ENCODE measurements around the gene CDHR1.

CDHR1 gene

GRCh38 chr10:84156009-84156408 is 38.3 kb upstream of the CDHR1 start:
- H3K27me3 ChIP-seq (ENCODE audit: low read length), result no peaks in the 10 kb centered on the region
- 0 out of 2 replicates have a peak, but pooled peaks cover 3% of the 10 kb centered on the region for H3F3A ChIP-seq (ENCODE audit: insufficient read depth)
- H2AFZ ChIP-seq (ENCODE audit: low read depth, low read length, severe bottlenecking), result no peak overlapping the region
- TF ChIP-seq CTCF (IDR thresholded peaks at IDR 0.05; ENCODE audit: insufficient read depth, low read length, poor library complexity, severe bottlenecking), result no peak
- TF ChIP-seq EZH2phosphoT487 (conservative IDR thresholded peaks at IDR 0.05; ENCODE audit: low read length), result no peak
- H3K9ac ChIP-seq (ENCODE audit: low read length), result no peak overlapping the region
- no peaks in the 10 kb centered on the region for H3K9me3 ChIP-seq (ENCODE audit: insufficient read depth, low read length)
- H3K36me3 ChIP-seq (ENCODE audit: low read length), result peaks cover 23% of the 10 kb centered on the region; the same call in 1 of the 2 replicates
- H3K4me2 ChIP-seq (ENCODE audit: low read depth, low read length, poor library complexity, severe bottlenecking), result no peak overlapping the region
- H3K4me3 ChIP-seq (ENCODE audit: insufficient read depth, low read length, poor library complexity, severe bottlenecking), result no peak overlapping the region
- no peak overlapping the region for H3K27ac ChIP-seq (ENCODE audit: low read depth, low read length)
- H3K9me2 ChIP-seq (replicated peaks; ENCODE audit: insufficient read depth, low read length), result no peaks in the 10 kb centered on the region
- H4K20me1 ChIP-seq (ENCODE audit: low read depth, low read length), result no peaks in the 10 kb centered on the region
- H3K79me2 ChIP-seq (ENCODE audit: insufficient read depth, low read length), result no peaks in the 10 kb centered on the region; the same call in 1 of the 2 replicates

- Histone ChIP-seq H3K4me2 (ENCODE audit: low read depth, low read length, poor library complexity, severe bottlenecking) (no peak overlapping the region), H2AFZ (ENCODE audit: low read depth, low read length, severe bottlenecking) (no peak overlapping the region), H3F3A (ENCODE audit: insufficient read depth) (0 out of 2 replicates have a peak, but pooled peaks cover 3% of the 10 kb centered on the region), H3K27me3 (ENCODE audit: low read length) (no peaks in the 10 kb centered on the region), H3K9me3 (ENCODE audit: insufficient read depth, low read length) (no peaks in the 10 kb centered on the region), H4K20me1 (ENCODE audit: low read depth, low read length) (no peaks in the 10 kb centered on the region), H3K36me3 (ENCODE audit: low read length) (peaks cover 16% of the 10 kb centered on the region; the same call in 1 of the 2 replicates), H3K27ac (ENCODE audit: low read depth, low read length) (no peak overlapping the region), H3K4me3 (ENCODE audit: insufficient read depth, low read length, poor library complexity, severe bottlenecking) (no peak overlapping the region), H3K9me2 (replicated peaks; ENCODE audit: insufficient read depth, low read length) (no peaks in the 10 kb centered on the region), H3K9ac (ENCODE audit: low read length) (no peak overlapping the region), H3K79me2 (ENCODE audit: insufficient read depth, low read length) (no peaks in the 10 kb centered on the region)
- no peak for TF ChIP-seq EZH2phosphoT487 (conservative IDR thresholded peaks at IDR 0.05; ENCODE audit: low read length)
- TF ChIP-seq CTCF (IDR thresholded peaks at IDR 0.05; ENCODE audit: insufficient read depth, low read length, poor library complexity, severe bottlenecking), result no peak
Observed at GRCh38 chr10:84156768-84157167, 37.6 kb upstream of the CDHR1 start.

- Histone ChIP-seq H3K79me2 (ENCODE audit: insufficient read depth, low read length) (no peaks in the 10 kb centered on the region), H4K20me1 (ENCODE audit: low read depth, low read length) (no peaks in the 10 kb centered on the region), H3F3A (ENCODE audit: insufficient read depth) (0 out of 2 replicates have a peak, but pooled peaks cover 3% of the 10 kb centered on the region), H3K4me2 (ENCODE audit: low read depth, low read length, poor library complexity, severe bottlenecking) (no peak overlapping the region), H3K9me2 (replicated peaks; ENCODE audit: insufficient read depth, low read length) (no peaks in the 10 kb centered on the region), H2AFZ (ENCODE audit: low read depth, low read length, severe bottlenecking) (no peak overlapping the region), H3K27me3 (ENCODE audit: low read length) (no peaks in the 10 kb centered on the region), H3K27ac (ENCODE audit: low read depth, low read length) (no peak overlapping the region), H3K9ac (ENCODE audit: low read length) (no peak overlapping the region), H3K36me3 (ENCODE audit: low read length) (peaks cover 6% of the 10 kb centered on the region; the same call in 1 of the 2 replicates), H3K4me3 (ENCODE audit: insufficient read depth, low read length, poor library complexity, severe bottlenecking) (no peak overlapping the region), H3K9me3 (ENCODE audit: insufficient read depth, low read length) (no peaks in the 10 kb centered on the region)
- no peak for TF ChIP-seq CTCF (IDR thresholded peaks at IDR 0.05; ENCODE audit: insufficient read depth, low read length, poor library complexity, severe bottlenecking)
- TF ChIP-seq EZH2phosphoT487 (conservative IDR thresholded peaks at IDR 0.05; ENCODE audit: low read length), result no peak
Observed at GRCh38 chr10:84158061-84158460, 36.3 kb upstream of the CDHR1 start.

Measured in SU-DHL-6 (cell line).